M059J (cell line): Measurements from ENCODE around the gene IL23R. TPM values are rescaled to one million over a fixed set of nuclear protein-coding genes. Genes with fewer than 3 reads are reported as not detected.

Experiments used
- DNase-seq: peaks from one replicate; pipeline ENCODE4 v3.0.0-alpha.2; 2012; ENCODE audit warnings: low read depth
- total RNA-seq: library from RNA; depleted of rRNA; stranded (reverse); fragments of >200 nt; shearing (Covaris generic); gene quantifications from 2 replicates; pipeline ENCODE4 v1.2.3, GENCODE V29; 2014

Gene IL23R
- total RNA-seq, 1 experiment from 2014 or later: 0.07 TPM

DNA sequence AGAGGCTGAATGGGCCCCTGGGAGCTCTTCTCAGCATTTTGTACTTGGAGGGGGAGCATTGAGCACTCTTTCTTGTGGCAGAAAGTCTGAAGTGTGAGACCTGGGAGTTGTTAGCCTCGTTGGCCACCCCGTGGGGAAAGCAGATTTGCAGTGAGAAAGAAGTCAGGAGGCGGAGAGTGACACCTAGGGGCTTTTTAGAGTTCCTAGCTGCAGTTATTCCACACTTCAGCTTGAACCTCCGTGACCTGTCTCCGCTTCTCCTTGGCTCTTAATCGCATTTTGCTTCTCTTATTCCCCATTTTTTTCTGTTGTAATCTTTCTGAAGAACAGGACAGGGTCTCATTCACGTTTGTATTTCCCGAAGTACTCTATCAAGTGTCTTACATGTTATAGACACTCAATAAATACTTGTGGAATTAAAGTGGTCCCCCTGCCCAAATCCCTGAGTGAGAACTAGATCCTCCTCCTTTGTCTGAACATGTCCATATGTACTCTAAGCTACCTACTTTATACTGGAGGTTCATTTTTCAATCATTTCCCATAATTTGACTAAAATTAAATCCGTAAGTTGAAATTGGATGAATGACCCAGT lies 17.0 kb upstream of the IL23R start:
- peak; percentile 81 for DNase-seq

DNA sequence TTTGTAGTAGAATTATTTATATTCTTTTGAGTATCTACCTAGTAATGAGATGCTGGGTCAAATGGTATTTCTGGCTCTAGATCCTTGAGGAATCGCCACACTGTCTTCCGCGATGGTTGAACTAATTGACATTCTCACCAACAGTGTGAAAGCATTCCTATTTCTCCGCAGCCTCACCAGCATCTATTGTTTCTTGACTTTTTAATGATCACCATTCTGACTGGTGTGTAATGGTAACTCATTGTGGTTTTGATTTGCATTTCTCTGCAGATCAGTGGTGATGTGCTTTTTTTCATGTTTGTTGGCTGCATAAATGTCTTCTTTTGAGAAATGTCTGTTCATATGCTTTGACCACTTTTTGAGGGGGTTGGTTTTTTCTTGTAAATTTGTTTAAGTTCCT lies 15.3 kb upstream of the IL23R start:
- DNase-seq: no peak

DNA sequence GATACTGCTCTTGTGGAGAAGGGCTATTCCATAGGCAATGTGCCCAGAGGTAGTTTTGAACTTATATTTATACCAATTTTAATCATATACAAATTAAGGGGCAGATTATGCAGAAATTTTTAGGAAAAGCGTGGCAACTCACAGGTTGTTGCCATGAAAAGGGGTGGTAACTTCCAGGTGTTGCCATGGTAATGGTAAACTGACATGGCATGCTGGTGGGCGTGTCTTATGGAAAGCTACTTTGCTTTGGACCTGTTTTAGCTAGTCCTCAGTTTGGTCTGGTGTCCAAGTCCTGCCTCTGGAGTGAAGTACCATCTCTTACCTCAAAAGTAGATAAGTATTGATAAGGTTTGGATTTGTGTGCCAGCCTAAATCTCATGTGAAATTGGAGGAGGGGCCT lies 7.9 kb upstream of the IL23R start:
- DNase-seq: no peak

DNA sequence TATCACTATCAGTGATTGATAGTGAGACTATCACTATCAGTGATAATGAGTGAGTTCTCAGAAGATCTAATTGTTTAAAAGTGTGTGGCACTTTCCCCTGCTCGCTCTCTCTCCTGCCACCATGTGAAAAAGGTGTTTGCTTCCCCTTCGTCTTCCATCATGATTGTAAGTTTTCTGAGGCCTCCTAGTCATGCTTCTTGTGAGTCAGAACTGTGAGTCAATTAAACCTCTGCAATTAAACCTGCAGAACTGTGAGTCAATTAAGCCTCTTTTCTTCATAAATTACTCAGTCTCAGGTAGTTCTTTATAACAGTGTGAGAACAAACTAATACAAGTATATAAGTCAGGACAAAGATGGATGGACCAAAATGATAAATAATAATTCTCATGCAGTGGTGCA lies 7.0 kb upstream of the IL23R start:
- DNase-seq: peak; percentile 49

DNA sequence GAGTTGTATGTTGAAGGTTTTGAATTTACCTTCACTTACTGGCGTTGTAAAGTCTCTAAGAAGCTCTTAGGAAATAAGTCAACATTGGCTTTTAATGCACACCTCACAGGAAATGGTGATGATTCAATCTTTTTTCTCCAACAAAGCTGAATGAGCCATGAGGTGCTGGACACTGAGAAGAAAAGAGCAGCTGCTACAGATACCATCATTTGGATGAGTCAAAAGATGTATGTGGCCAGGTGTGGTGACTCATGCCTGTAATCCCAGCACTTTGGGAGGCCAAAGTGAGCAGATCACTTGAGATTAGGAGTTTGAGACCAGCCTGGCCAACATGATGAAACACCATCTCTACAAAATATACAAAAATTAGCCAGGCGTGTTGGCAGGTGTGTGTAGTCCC lies 3.3 kb upstream of the IL23R start:
- DNase-seq: peak; percentile 90

DNA sequence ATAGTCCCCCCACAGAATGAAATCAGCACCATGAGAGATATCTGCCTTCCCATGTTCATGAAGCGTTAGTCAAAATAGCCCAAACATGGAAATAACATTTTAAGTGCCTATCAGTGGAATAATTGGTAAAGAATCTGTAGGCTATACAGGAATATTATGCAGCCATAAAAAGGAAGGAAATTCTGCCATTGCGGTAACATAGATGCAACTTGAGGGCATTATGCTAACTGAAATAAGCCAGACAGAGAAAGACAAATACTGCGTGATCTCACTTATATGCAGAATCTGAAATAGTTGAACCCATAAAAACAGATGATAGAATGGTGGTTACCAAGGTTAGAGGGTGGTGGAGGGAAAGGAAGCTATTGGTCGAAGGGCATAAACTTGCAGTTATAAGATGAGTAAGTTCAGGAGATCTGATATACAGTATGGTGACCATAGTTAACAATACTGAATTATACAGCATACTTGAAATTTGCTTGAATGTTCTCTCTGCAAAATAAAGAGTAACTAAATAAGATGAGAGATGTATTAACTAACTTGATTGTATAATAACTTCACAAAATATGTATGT lies 699 bp upstream of the IL23R start:
- DNase-seq: no peak

DNA sequence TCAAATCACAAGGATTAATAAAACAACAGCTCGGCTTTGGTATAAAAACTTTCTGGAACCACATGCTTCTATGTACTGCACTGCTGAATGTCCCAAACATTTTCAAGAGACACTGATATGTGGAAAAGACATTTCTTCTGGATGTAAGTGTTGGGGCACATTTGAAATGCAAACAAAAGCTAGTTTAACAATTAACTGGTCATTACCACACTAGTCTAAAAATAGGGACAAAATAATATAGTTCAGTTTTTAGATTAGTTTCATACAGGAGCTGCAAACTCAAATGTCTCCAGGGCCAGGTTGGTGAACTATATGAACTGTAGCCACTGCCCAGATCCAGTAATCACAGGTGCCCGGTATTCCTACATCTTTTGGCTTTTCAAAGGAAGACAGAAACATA lies 3.2 kb downstream of the IL23R start:
- no peak for DNase-seq

DNA sequence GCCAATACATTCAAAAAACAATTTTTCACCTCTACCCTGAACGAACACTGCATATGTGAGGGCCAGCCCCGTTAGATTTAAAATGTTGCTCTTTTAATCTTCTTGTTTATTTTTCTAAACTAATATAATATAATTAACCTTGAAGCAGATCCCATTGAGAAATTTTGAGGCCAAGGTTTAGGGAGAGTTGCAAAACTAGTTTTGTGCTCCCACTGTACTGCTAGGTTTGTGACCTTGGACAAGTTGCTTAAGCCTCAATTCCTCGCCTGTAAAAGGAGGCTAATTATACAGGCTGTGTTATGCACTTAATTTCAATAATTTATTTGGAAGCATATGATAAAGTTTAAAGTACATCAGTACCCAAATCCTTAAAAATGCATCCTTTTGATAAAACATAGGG lies 3.7 kb downstream of the IL23R start:
- DNase-seq: no peak

DNA sequence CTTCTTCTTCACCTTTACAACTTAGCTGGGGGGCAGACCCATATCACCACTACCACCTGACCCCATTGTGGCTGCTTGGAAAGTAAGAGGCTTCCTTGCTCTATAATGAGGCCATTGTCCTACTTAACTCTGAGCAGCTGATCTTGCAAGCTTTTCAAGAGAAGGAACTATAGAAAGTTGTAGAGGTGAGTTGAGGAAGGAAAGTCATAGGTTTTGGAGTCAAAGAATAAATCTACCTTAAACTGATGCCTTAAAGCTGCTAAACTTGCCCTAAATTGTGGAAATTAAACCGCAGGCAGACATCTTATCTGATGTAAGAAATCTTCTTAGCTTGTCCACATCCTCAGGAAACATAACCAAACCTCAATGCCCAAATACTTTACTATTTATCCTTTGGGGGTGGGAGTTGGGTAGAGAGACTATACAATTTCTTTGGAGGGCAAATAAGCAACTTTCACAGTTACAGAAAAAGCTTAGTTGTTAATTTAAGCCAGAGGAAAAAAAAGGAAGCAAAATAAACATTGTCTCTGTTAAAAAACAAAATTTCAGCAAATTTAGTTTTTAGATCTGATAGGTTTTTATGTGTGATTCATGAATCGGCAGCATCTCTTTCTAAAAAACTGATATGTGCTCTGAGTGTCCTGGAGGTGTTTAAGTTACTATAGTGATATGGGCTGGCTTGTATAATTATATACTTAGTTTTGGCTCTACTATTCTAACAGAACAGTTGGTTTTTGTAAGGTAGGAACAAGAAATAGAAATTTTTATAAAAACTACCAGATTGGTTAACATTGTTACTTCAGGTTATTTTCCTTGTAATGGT lies 4.7 kb downstream of the IL23R start:
- no peak for DNase-seq

DNA sequence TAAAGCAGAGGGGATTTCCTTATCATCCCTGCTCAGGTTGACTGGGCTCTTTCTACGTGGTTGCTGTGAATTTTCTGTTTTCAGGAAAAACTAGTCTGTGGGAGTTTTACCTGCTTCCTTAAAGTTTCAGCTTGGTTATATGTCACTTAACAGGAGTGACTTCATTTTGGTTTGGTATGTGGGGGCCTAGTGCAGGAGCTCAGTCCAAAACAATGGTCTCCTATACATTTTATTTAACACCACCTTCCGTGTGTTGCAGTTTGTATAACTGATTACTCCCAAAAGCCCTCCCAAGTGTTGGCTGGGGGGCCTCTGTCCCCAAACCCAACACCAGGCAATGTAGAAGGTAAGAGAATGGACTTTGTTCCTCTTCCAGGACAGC lies 5.3 kb downstream of the IL23R start:
- no peak for DNase-seq

DNA sequence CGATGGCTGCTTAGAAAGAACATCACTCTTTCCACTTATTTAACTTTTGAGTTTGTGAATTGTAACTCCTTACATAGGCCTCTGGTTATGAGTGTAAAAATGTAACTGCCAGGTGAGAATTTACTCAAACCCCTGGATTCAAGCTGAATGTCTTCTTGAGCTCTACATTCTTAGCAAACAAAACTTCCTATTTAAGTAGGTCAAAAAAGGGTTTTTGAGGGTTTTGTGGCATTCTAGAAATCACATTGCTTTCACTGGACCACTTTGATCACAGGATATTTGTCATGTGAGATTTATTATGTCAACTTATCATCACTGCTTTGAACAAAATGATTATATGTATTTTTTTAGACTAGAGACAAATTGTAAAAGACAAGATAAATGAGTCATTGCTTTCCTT lies 5.7 kb downstream of the IL23R start:
- no peak for DNase-seq

DNA sequence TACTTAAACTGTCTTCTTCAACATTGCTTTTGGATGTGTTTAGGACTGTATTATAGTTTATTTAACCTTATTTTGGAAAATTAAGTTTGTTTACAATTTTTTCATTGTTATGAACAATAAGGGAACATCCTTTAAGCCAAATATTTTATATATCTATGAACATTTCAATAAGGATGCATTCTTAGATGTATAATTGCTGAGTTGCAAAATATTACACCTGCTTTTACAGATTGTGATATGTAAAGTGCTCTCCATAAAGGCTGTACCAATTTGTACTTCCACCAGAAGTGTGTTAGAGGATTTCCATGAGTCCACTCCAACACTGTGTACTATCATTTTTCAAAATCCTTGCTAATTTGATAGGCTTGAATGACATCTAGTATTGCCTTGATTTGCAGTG lies 7.7 kb downstream of the IL23R start:
- DNase-seq: no peak

DNA sequence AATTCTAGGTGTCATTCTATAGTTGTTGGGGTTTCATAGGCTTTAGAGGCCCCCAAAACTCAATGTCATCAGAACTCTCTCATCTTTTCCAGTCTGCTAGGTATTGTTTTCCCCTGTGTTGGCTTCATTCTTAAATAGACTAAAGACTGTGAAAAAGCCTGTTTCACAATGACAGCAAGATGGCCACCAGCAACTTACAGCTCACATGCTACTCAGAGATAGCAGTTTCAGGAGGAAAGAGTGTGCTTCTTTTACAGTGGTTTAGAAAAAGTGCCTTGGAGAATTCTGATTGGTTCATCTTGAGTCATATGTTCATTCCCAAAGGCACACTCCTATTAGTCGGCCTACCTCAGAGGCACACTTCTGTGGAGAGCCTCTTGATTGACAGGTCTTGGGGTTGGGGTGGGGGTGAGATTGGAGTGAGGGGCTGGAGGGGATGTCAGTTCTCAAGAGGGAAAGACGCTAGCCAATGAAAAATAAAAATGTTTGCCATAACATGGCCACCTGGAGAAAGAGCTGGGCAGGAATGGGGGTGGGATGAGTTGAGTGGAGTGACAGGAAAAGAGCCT lies 8.5 kb downstream of the IL23R start:
- DNase-seq: no peak

DNA sequence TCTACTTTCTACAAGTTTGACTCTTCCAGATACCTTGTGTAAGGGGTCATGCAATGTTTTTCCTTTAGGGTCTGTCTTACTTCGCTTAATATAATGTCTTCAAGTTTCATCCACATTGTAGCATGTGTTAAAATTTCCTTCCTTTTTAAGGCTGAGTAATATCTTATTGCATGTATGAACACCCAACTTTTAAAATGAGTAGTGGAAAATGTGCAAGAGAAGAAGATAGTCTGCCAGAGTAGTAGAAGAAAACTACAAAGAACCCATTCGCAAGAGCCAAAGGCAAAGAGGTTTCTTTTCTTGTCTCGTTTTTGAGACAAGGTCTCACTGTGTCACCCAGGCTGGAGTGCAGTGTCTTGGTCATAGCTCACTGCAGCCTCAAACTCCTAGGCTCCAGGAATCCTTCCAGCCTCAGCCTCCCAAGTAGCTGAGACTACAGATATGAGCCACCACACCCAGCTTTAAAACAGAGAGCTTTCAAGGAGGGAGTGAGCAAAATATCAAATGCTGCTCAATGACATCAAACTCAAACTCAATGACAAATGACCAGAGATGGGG lies 9.4 kb downstream of the IL23R start:
- DNase-seq: no peak

DNA sequence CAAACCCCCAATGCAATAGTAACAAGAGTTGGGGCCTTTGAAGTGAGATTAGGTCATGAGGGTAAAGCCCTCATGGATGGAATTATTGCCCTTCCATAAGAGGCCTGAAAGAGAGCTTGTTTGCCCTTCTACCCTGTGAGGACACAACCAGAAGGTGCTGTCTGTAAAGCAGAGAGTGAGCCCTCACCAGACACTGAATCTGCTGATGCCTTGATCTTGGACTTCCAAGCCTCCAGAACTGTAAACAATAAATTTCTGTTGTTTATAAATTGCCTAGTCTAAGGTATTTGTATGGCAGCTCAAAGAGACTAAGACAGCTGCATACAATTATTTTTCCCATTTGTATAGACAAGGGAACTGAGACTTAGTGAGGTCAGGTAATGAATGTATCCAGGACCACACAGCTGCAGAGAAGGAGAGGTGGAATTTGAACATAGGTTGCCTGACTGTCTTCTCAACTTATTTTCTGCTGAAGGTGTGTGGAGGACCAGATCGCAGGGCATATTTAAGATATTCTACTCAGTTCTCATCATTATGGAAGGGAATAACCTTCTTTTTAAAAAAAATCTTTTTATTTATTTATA lies 18.7 kb downstream of the IL23R start:
- no peak for DNase-seq

DNA sequence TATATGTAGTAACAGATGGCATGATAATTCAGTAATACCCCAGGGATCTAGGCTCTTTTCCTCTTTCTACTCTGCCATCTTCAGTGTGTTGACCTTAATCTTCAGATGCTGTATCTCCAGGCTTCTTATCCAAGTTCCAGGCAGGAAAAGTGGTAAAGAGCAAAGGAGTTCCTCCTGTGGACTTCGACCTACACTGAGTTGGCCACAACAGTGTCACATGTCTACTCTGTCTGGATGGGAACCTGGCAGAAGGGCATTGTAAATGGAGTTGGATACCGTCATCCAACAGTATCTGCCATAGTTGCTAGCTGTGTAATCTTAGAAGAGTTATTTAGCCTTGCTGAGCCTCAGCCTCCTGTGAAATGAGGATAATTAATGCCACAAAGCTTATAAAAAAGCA lies 21.9 kb downstream of the IL23R start:
- no peak for DNase-seq

DNA sequence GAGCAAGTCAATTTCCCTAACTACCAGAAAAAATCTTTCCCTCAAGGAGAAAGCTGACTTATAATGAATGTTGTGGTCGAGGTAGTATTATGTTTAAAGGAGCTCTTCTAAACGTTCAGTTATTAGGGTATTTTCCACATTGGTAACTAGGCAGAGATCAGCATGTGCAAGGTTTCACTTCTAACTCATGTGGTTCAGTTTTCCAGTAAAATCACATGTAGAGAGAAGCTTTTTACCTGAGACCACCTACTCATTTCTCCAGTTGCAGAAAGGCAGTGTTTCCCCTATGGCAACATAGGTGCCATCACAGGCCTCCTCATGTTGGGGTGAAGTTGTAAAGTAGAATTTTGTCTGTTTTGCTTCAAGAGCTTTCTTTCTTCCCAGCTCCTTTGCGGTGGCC lies 23.7 kb downstream of the IL23R start:
- no peak for DNase-seq

DNA sequence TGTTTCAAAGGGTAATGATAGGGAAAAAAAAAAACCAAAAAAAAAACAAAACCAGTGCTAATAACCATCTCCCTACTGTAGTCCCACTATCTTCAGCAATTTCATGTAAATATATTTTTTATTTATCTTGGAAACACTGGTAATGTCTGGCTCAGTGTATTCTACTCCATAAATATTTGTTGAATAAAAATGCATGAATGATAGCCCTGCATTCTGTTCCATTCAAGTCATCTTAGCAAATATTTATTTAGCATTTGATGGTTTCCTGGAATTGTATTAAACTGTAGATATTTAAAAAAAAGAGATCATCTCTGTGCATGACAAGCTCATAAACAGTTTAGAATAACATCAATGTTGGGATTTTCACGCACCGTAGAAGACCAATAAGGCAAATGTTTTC lies 24.2 kb downstream of the IL23R start:
- DNase-seq: no peak

DNA sequence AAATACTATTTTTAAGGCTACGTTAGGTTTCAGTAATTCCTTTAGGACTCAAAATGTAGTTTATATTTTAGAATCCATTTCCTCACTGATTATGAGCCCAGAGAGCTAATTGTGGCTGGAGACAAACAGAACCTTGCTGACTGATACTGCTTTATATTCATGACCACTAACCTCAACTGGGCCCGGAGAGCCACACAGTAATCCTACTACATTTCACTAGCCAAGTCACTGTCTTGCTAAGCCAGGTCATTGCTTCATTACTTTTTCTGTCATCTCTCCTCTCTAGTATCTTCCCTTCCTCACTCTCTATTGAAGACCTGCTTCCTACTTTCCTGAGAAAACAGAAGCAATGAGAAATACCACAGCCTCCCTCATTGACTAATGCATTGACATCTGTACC lies 24.7 kb downstream of the IL23R start:
- DNase-seq: no peak

DNA sequence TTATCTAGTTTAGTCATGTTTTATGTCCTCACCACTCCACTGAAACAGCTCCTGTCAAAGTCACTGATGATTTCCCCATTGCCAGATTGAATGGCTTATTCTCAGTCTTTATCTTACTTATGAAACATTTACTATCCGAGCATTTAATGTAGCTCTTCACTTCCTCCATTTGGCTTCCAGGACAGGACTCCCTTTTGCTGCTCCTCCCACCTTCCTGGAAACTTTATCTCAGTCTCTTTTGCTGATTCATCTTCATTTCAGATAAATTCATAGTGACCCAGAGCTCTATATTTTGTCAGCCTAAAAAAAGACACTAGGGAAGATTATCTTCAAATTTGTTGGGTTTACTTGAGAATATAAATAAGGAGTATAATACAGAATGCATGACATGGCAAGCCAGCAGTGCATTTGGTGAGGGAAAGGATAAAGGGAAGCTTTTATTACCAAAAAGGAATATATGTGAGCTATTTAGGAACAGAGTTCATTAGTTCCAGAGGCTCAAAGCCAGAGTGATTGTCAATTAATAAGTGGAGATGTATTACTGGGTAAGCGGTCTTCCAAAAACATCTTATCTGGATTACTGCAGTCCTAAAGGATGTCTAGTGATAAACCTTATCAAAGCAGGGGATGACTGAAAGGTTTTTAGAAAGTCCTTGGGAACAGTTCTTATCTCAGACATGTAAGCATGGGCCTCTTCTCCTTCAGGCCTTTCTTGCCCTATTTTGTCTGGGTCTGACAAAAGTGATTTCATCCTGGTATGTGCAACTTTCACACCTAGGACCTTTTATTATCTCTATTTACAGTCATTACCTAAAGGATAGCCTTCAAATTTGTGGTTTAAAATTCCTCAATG lies 25.6 kb downstream of the IL23R start:
- no peak for DNase-seq

DNA sequence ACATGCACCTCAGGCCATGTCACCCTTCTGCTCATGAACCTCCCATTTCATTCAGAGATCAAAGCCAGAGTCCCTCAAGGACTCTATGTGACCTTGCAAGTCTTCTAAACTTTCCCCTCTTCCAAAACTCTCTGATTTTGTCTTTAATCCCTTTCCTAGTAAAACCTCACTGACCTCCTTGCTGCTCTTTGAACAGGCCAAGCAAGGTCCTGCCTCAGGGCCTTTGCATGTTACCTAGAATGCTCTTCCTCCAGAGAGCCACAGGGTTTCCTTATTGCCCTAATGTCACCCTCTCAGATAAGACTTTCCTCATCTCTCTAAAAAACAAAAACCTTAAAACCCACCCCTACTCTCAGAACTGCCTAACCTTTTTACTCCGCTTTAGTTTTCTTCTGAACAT lies 26.6 kb downstream of the IL23R start:
- no peak for DNase-seq
